Measurements from ENCODE around the gene NFIA.

Gene NFIA

GRCh38 chr1:61082311-61083012 lies at the start of gene NFIA:
Gene NFIA (plus strand): TSS chr1:61082561.
- no peak for DNase-seq (ENCODE audit: low read depth, low spot score)

GRCh38 chr1:61035880-61036279 lies 46.5 kb upstream of the NFIA start:
- DNase-seq (ENCODE audit: low read depth, low spot score), result no peak

- DNase-seq (ENCODE audit: low read depth, low spot score), result no peak
Observed at GRCh38 chr1:61042466-61043009, 39.8 kb upstream of the NFIA start.

- peak; percentile 60 for DNase-seq (ENCODE audit: low read depth, low spot score)
Observed at GRCh38 chr1:61043010-61043820, 39.1 kb upstream of the NFIA start.

GRCh38 chr1:61046434-61046833 lies 35.9 kb upstream of the NFIA start:
- no peak for DNase-seq (ENCODE audit: low read depth, low spot score)

GRCh38 chr1:61047061-61047460 lies 35.3 kb upstream of the NFIA start:
- DNase-seq (ENCODE audit: low read depth, low spot score), result no peak

GRCh38 chr1:61049850-61050540 lies 32.4 kb upstream of the NFIA start:
- peak; percentile 74 for DNase-seq (ENCODE audit: low read depth, low spot score)

GRCh38 chr1:61050541-61051442 lies 31.6 kb upstream of the NFIA start:
- no peak for DNase-seq (ENCODE audit: low read depth, low spot score)

GRCh38 chr1:61051443-61051718 lies 31.0 kb upstream of the NFIA start:
- DNase-seq (ENCODE audit: low read depth, low spot score), result no peak

GRCh38 chr1:61051719-61052394 lies 30.5 kb upstream of the NFIA start:
- no peak for DNase-seq (ENCODE audit: low read depth, low spot score)

- no peak for DNase-seq (ENCODE audit: low read depth, low spot score)
Observed at GRCh38 chr1:61052395-61053225, 29.8 kb upstream of the NFIA start.

- DNase-seq (ENCODE audit: low read depth, low spot score), result no peak
Observed at GRCh38 chr1:61053226-61053711, 29.1 kb upstream of the NFIA start.

- no peak for DNase-seq (ENCODE audit: low read depth, low spot score)
Observed at GRCh38 chr1:61053712-61054600, 28.4 kb upstream of the NFIA start.

- no peak for DNase-seq (ENCODE audit: low read depth, low spot score)
Observed at GRCh38 chr1:61054601-61054993, 27.8 kb upstream of the NFIA start.

GRCh38 chr1:61055110-61055614 lies 27.2 kb upstream of the NFIA start:
- DNase-seq (ENCODE audit: low read depth, low spot score), result no peak

- DNase-seq (ENCODE audit: low read depth, low spot score), result no peak
Observed at GRCh38 chr1:61056196-61056572, 26.2 kb upstream of the NFIA start.

- DNase-seq (ENCODE audit: low read depth, low spot score), result no peak
Observed at GRCh38 chr1:61056573-61057439, 25.6 kb upstream of the NFIA start.

All from activated CD4-positive, CD25-positive, alpha-beta regulatory T cell treated with anti-CD3 and anti-CD28 coated beads, Interleukin-2, amount 50 U/mL, for 16 hours (primary cell).